GM21737 (cell line): Measurements from ENCODE around the gene PDZD7.

Source experiments
- ATAC-seq: cut with Tn5 transposase; IDR thresholded peaks from one replicate; pipeline ENCODE4 v1.9.1; 2021; ENCODE audit warnings: mild to moderate bottlenecking, moderate library complexity; ENCODE audit not compliant: unreplicated experiment

The PDZD7 gene

GRCh38 chr10:101020427-101021075 lies 10.4 kb downstream of the PDZD7 start:
- ATAC-seq: no peak

DNA sequence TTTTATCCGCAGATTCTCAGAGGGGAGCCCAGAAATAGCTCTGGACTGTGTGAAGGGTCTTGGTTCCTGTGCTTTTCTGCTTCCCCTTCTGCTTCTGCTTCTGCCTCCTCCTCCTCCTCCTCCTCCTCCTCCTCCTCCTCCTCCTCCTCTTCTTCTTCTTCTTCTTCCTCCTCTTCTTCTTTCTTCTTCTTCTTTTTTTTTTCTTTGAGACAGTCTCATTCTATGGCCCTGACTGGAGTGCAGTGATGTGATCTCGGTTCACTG lies 11.6 kb downstream of the PDZD7 start:
- no peak for ATAC-seq

GRCh38 chr10:101018600-101019439 lies 12.1 kb downstream of the PDZD7 start:
- ATAC-seq: no peak

GRCh38 chr10:101018118-101018599 lies 12.8 kb downstream of the PDZD7 start:
- no peak for ATAC-seq

- no peak for ATAC-seq
Measured at GRCh38 chr10:101016814-101017213, 14.1 kb downstream of the PDZD7 start.

GRCh38 chr10:101015582-101015973 lies 15.4 kb downstream of the PDZD7 start:
- no peak for ATAC-seq

DNA sequence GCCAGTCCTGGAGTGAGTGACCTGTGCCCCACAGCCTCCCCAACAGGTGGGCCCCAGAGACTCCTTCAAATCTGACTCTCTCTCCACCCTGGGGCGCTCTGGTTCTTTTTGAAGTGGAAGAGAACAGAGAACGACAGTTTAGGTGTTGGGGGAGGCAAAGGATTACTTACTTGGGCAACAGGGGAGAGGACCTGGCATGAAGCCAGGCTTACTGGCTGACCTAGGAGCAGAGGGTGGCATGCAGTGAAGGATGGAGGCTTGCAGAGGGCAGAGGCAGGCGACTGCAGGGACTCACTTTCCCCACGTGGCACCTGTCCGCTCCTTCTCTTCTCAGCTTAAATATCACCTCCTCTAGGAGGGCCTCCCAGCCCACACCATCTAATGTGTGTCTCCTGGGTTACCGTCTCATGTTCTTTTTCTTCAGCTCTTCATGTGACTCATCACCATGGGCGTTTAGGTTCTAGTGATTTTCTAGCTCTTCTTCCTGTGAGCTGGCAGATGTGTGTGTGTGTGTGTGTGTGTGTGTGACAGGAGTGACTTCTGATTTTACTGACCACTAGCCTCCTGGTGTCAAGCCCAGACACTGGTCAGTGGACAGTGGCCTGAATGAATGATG lies 15.9 kb downstream of the PDZD7 start:
- ATAC-seq: no peak

DNA sequence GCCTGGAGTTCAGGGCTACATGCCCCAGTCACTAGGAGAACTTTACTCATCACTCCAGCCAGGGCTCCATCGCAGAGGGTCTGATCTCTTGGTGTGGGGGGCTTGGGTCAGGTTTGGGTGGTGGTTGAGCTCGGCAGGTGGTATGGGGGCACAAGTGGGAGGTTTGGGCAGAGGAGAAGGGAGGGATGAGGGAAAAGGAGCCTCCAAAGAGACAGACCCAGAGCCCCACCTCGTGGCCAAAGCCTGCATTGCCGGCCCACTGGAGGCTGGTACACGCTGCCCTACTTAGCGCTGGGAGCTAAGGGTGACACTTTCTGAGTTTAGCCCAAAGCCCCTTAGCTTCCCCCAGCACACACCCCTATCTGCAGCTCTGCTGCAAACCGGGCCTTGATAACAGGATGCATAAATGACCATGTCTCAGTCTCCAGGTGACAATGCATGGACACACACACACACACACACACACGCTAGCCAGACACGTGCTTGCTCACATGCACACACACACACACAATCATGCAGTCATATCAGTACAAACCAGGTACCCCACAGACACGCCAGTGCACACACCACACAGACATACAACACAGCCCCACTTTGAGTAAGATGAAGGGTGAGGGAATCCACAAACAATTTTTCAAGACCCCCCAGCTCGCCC lies 16.6 kb downstream of the PDZD7 start:
- peak; percentile 44 for ATAC-seq

- ATAC-seq: no peak
Measured at GRCh38 chr10:101013365-101013825, 17.5 kb downstream of the PDZD7 start.

DNA sequence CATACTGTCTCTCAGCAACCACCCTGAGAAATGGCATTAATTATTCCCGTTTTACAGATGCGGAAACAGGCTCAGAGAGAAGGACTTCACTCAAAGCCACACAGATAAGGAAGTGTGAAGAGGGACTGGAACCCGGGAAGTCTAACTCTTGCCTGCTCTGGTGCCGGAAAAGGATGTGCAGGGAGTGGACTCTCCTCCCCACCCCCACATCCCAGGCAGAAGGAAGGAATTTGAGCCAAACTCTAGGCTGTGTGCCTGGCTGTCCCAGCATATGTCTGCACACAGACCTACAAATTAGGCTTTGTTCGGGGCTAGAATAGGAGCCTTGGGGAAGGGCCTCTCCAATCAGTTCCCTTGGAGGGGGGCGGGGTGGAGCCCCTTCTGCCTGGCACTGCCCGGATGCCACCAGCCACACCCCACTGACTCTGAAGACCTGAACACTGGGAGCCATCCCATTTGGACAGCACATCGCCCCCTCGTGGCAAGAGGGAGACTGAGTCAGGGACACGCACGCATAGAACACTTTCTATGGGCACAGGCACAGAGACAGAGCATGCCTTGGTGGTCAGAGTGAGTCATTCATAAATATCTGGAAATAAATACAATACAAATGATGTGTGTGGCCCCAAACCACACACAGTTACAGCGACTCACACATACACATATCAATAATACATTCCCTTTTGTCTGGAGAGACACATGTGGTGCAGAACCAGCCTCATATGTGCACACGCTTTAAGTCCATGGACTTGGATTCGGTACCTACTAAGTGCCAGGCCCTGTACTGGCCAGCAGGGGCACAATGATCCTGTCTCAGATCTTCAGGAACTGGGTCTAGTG lies 18.2 kb downstream of the PDZD7 start:
- ATAC-seq: peak; percentile 85

DNA sequence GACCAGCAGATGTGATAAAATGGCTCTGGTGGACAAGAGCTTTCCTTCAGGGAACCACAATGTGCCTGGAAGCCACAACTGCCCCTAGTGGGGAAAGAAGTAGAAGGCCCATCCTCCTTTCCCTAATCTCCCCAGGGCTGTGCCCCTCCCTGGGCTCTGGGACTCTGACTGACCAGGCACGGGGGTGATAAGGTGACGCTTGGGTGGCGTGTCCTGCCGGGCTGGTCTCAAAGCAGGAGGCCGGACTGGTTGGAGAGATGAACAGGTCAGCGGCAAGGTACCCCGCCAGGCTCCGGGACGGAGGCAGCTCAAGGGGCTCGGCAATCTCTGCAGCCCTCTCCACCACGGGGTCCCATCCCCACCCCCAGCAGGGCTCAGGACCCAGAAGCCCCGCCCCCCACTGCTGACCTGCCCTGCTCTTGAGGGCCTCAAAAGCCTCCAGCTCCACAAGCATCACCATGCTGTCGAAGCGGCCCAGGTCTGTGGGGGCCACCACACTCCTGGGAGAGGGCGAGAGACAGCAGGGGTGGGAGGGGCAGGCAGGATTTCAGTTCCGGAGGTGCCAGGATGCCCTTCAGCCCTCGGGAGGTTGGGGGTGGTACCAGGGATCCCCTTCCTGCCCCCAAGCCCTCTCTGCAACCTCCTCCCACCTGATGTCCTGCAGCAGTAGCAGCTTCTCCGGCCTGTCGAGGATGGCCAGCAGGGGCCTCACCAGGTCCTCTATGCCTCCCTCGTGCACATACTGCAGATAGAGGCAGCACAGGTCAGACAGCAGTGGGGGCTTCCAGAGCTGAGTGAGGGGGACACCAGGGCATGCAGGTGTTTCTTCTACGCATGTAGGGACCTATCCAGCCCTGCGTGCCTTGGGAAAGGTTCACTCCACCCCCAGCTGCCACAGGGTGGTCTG lies 19.2 kb downstream of the PDZD7 start:
- ATAC-seq: no peak

DNA sequence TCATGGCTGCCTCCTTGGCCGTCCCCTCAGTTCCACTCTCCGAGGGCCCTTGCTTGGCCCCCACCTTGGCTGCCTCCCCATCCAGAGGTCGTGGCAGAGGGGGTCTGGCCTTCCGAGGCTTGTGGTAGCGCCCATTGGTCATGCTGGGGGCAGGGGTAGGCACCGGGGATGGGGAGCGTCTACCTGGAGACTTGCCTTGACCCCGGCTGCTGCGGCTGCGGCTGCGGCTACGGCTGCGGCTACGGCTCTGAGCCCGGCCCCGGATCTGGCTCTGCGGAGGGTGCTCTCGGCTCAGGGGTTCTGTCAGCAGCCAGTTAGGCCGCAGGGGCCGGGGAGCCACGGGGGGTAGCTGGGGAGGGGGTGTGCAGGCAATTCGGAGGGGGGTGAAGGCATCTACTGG lies 20.6 kb downstream of the PDZD7 start:
- ATAC-seq: no peak

DNA sequence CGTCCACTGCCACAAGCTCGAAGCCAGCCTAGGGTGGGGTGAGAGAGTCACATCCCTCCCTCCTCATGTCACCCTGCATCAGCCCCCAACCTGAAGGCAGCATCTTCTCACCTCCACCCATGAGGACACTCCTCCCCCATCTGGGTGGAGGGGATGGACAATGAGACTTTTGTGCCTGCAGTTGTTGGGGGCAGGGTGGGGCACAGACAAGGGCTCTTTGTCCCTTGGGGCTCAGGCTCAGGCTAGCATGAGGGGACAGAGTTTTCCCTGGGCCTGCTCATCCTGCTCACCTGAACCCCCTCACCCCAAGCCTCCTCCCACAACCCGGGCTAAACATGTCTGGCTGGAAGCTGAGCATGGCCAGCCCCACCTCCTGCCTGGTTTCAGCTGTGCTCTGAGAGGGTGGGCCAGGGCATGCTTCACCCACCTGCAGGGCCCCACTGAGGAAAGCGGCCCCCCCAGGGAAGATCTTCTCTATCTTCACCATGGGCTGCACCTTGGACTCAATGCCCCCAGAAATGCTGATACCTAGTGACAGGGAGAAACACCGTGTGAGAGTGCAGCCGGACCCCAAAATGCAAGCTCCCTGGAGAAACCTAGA lies 22.0 kb downstream of the PDZD7 start:
- no peak for ATAC-seq

GRCh38 chr10:101007915-101008822 lies 22.8 kb downstream of the PDZD7 start:
- no peak for ATAC-seq

DNA sequence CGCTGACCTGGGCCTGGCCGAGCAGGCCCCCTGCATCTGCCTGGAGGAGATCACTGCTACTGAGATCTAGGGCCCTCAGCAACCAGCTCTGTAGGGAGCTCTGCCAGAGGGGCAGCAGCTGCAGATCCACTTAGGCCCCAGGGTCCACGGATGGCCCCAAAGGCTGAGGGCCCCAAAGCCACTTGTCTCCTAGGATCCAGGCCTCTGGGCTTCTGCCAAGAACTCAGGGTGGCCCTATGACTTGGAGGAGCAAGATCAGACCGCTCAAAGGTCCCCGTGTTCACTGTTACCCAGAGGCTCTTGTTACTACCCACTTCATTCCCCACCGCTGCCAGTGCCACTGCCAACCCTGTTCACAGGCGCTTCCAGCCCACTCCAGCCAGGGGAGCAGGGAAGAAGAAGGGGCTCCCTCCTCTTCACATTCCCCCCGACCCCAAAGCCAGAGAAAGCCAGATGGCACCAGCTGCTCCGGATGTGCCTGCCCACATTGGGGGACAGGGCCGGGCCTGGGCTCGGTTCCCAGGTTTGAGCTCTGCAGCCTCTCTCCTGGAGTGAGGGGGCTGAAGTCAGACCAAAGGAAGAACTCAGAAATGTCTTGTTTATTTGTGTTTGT lies 23.7 kb downstream of the PDZD7 start:
- no peak for ATAC-seq

GRCh38 chr10:101006593-101007098 lies 24.3 kb downstream of the PDZD7 start:
- ATAC-seq: no peak

DNA sequence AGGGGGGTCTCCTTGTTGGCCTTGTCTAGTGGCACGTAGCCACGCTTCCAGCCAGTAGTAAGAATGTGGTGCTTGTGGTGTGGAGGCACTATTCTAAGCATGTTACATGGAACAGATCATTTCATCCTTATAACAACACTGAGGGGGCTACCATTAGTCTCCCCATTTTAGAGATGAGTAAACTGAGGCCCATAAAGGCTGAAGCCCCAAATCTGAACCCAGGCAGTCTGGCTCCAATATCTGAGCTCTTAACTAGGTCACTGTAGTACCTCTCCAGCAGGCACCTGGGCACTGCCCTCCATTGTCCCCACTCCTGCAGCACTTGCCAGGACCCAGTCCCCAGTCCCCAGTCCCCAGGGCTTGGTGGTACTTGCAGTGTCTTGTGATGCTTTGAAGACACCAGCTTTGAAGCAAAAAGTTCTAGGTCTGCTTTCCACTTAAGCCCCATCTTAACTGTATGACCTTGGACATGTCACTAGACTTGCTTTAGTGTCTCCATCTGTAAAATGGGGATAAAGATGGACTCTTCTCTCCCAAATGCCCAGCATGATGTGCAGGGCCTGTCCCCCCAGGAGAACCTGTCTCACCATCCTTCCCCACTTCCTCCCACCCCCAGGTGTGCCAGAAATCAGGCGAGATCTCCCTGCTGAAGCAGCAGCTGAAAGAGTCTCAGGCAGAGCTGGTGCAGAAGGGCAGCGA lies 24.9 kb downstream of the PDZD7 start:
- ATAC-seq: no peak
